Glutamatergic neuron (in vitro differentiated cells): ENCODE results near the gene HK1. TPM values are rescaled to one million over a fixed set of nuclear protein-coding genes. Genes with fewer than 3 reads are reported as not detected.

Source experiments
- DNase-seq: peaks from one replicate; pipeline ENCODE4 v3.0.0; 2022
- H3K27ac Mint-ChIP-seq: one replicate; pipeline ENCODE4 v1.8.0; 2020; ENCODE audit warnings: mild to moderate bottlenecking, mixed read lengths, inconsistent platforms; ENCODE audit not compliant: unreplicated experiment
- H3K27me3 Mint-ChIP-seq: one replicate; pipeline ENCODE4 v1.8.0; 2020; ENCODE audit warnings: mild to moderate bottlenecking, moderate library complexity, mixed read lengths, inconsistent platforms; ENCODE audit not compliant: unreplicated experiment
- H3K36me3 Mint-ChIP-seq: one replicate; pipeline ENCODE4 v1.8.0; 2020; ENCODE audit warnings: mild to moderate bottlenecking, mixed read lengths, inconsistent platforms; ENCODE audit not compliant: unreplicated experiment
- H3K4me1 Mint-ChIP-seq: one replicate; pipeline ENCODE4 v1.8.0; 2020; ENCODE audit warnings: mild to moderate bottlenecking, low read depth, mixed read lengths, inconsistent platforms; ENCODE audit not compliant: unreplicated experiment
- H3K4me3 Mint-ChIP-seq: one replicate; pipeline ENCODE4 v1.8.0; 2020; ENCODE audit warnings: mild to moderate bottlenecking, mixed read lengths, inconsistent platforms; ENCODE audit not compliant: unreplicated experiment
- H3K9me3 Mint-ChIP-seq: one replicate; pipeline ENCODE4 v1.8.0; 2020; ENCODE audit warnings: mild to moderate bottlenecking, moderate library complexity, mixed read lengths, inconsistent platforms; ENCODE audit not compliant: unreplicated experiment
- total RNA-seq: library from RNA; stranded (reverse); fragmentation: NEBNext Ultra II Directional; extraction: Animal tissue kit (Norgen Biotek cat#: 25700); gene quantifications from one replicate; pipeline ENCODE4 v1.2.1, GENCODE V29; 2021; ENCODE audit not compliant: unreplicated experiment
- TF ChIP-seq, protein P1 (sequence below): fragments of 200-600 bp; sonication (generic); IDR thresholded peaks from one replicate; pipeline ENCODE4 v1.5.0; 2021; ENCODE audit not compliant: partially characterized antibody, unreplicated experiment

Gene HK1
- total RNA-seq, 1 donor from 2014 or later = 240 TPM

DNA sequence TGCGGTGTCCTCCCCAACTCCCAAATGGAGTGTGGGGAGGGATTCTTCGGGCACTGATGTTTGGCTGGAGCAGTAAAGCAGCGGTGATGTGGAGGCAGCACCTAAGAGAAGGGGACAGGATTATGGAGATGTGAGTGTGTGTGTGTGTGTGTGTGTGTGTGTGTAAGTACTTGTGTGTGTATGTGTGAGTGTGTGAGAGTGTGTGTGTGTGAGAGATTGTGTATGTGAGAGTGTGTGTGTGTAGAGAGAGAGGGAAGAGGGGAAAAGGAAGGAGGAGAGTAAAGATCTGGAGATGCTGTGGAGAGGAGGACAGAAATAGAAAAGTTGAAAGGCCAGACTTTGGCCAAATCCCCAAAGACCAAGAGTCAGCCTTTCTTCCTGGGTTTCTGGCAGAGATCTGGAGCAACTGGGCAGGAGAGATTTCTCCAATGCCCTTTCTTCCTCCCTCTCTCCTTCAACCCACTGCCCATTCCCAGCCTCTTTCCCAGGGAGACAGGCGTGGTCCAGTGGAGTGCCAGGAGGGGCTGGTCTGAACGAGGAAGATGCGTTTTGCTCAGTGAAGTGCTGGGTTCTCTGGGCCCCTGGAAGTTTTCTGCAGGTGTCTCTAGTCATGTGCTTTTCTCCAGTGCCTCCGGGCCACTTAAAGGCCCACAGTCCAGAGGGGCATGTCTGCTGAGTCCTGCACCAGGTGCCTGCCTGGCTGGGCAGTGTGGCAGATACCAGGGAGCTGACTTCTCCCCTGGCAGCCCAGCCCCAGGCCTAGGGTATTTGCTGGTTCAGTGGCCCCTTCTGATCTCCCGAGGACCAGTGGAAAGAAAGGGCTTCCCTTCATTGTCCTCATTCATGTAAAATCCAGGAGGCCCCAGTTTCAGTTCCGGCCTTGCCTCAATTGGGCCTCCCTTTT lies 60.5 kb downstream of the HK1 start:
- Mint-ChIP-seq H3K36me3 (peaks cover 10% of the 10 kb centered on the region), H3K9me3 (peaks cover 11% of the 10 kb centered on the region), H3K27me3 (peaks cover 13% of the 10 kb centered on the region), H3K27ac (peak overlapping the region; percentile 91), H3K4me1 (peaks cover 52% of the 10 kb centered on the region), H3K4me3 (peak overlapping the region; percentile 71)
- TF ChIP-seq, protein P1, sequence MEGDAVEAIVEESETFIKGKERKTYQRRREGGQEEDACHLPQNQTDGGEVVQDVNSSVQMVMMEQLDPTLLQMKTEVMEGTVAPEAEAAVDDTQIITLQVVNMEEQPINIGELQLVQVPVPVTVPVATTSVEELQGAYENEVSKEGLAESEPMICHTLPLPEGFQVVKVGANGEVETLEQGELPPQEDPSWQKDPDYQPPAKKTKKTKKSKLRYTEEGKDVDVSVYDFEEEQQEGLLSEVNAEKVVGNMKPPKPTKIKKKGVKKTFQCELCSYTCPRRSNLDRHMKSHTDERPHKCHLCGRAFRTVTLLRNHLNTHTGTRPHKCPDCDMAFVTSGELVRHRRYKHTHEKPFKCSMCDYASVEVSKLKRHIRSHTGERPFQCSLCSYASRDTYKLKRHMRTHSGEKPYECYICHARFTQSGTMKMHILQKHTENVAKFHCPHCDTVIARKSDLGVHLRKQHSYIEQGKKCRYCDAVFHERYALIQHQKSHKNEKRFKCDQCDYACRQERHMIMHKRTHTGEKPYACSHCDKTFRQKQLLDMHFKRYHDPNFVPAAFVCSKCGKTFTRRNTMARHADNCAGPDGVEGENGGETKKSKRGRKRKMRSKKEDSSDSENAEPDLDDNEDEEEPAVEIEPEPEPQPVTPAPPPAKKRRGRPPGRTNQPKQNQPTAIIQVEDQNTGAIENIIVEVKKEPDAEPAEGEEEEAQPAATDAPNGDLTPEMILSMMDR = no peak
- DNase-seq = no peak

GRCh38 chr10:69340695-69341094 lies 62.4 kb downstream of the HK1 start:
- TF ChIP-seq, protein P1 = no peak
- Mint-ChIP-seq H3K4me3 (no peak overlapping the region), H3K36me3 (peaks cover 15% of the 10 kb centered on the region), H3K4me1 (peaks cover 55% of the 10 kb centered on the region), H3K27me3 (peaks cover 9% of the 10 kb centered on the region), H3K9me3 (peaks cover 13% of the 10 kb centered on the region), H3K27ac (no peak overlapping the region)
- DNase-seq = no peak

- H3K27ac Mint-ChIP-seq = peak overlapping the region; percentile 83
- TF ChIP-seq, protein P1 = no peak
- H3K36me3 Mint-ChIP-seq = peaks cover 15% of the 10 kb centered on the region
- no peak overlapping the region for H3K4me3 Mint-ChIP-seq
- peaks cover 43% of the 10 kb centered on the region for H3K4me1 Mint-ChIP-seq
- peaks cover 10% of the 10 kb centered on the region for H3K9me3 Mint-ChIP-seq
- no peak for DNase-seq
- H3K27me3 Mint-ChIP-seq = peaks cover 12% of the 10 kb centered on the region
Observed at GRCh38 chr10:69343905-69344304, 65.6 kb downstream of the HK1 start.

DNA sequence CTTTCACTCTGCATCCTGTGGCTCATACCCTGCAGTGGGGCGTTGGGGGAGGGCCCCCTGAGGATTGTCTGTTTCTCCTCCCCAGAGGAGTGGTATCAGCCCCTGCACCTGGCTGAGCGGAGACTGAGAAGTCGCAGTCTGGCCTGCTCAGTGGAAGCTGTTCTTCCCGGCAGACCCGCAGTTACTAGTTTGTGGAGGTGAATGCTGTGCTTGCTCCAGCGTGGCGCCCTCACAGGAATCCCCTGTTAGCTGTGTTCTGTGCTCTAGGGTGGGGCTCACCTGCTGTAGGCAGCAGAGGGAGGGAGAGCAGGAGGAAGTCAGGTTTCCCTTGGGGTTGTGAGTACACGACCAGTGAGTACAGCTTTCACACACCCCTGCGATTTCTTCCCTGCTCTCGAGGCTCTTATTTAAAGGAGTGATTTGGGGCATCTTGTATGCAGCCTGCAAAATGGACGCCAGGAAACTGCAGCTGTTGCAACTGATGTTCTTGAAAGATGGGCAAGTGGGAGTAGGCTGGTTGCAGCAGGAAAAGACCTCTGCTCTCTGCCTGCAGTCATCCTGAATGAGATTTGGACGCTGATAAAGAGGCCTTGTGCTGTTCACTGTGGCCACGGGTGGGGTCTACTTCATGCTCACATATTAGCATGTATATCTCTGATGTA lies 66.4 kb downstream of the HK1 start:
- Mint-ChIP-seq H3K4me3 (peak overlapping the region; percentile 8), H3K9me3 (peaks cover 10% of the 10 kb centered on the region), H3K4me1 (peaks cover 36% of the 10 kb centered on the region), H3K27me3 (peaks cover 11% of the 10 kb centered on the region), H3K36me3 (peaks cover 15% of the 10 kb centered on the region), H3K27ac (peak overlapping the region; percentile 49)
- no peak for DNase-seq
- TF ChIP-seq, protein P1 = no peak
